SHP77 treated with DMSO at 0.1 percent for 48 hours (cell line): ENCODE data around the gene MGAT4C.
"Not testable (repeated sequence)": the region's sequence is repeated elsewhere in the genome, so short reads cannot be mapped to it uniquely, and the experiment has no call there.

Experiments
- DNase-seq: peaks from one replicate; lab custom pipeline; 2025; lab: John Stamatoyannopoulos, UW

MGAT4C gene

DNA sequence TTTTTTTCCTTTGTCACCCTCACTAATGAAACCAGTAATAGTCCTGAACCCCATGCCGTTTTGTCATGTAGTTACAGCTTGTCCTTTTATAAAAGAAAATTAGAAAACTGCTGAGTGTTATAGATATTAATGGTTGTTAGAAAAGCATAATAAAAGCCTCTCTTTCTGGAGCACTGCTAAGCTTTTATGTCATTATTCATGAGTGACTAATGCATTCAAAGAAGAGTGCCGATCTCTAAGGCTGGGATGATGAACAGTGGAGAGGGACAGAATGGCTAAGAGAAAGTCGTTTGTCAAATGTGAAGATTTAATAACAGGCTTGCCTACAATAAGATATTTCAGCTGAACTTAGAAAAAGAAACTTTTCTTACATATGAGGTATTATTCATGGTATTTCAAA lies 121.6 kb downstream of the MGAT4C start:
- DNase-seq = no peak

DNA sequence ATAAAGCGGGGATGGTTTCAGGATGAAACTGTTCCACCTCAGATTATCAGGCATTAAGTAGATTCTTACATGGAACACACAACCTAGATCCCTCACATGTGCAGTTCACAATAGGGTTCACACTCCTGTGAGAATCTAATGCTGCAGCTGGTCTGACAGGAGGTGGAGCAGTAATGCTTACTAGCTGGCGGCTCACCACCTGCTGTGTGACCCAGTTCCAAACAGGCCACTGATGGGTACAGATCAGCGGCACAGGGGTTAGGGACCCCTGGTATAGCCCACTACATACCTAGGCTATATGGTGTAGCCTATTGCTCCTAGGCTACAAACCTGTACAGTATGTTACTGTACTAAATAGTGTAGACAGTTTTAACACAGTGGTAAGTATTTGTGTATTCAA lies 129.3 kb downstream of the MGAT4C start:
- DNase-seq = not testable (repeated sequence)

DNA sequence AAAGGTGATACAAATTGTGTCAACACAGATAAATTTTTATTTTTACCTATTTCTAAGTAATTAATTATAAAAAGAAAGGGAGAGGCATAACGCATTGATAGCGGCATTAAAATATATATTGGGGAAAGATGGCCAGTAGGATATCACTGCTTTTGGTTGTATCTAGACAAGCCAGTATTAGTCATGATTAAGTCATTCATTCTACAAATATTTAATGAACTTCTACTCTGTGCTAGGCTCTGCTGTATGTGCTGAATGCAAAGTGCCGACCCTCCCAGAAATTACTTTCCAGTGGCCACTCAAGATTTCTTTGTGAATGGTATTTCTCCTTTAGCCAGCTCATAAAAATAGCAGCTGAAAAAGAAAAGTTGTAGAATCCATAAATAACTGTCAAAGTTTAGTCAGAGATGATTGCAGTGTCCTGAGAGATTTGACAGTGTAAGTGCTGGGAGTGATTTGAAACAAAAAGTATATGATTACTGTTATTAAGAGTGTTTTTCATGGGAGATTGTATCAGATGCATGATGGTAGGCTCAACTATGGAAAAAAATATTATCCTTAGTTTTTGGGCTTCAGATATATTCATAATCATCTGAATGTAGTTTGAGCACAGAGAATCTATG lies 133.2 kb downstream of the MGAT4C start:
- no peak for DNase-seq

DNA sequence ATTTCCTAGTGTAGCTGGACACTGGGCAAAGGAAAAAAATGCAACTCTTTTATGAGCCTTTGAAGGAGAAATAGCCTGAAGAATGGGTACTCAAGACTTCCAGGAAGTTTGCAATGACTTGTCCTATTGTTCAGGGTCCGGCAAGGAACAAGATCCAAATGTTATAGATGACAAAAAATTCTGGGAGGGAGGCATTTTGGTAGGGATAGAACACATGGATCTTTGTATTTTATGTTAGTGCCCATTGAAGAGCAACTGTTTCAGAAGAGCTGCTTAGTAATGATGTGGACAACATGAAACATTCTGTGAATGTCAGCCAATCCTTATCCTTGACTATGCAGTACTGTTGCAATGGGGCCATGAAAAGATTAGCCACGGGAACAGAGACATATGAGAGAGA lies 138.0 kb downstream of the MGAT4C start:
- no peak for DNase-seq

DNA sequence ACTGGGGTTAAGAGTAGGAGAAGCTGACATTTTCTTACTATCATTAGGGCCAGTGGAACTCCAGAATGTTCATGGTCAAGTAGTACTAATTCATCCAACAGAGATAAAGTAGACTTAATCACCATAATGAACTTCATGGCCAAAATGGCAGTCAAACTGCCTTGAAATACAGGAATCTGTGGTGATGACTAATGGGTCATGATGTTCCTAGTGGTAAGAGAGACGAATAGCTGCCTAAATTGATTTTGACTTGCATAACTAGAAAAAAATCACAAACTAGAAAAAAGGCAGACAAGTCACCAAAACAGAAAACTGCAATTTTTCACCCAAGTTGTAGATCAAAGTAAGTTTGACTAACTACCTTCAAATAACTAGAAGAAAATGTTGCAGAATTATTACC lies 138.5 kb downstream of the MGAT4C start:
- no peak for DNase-seq

DNA sequence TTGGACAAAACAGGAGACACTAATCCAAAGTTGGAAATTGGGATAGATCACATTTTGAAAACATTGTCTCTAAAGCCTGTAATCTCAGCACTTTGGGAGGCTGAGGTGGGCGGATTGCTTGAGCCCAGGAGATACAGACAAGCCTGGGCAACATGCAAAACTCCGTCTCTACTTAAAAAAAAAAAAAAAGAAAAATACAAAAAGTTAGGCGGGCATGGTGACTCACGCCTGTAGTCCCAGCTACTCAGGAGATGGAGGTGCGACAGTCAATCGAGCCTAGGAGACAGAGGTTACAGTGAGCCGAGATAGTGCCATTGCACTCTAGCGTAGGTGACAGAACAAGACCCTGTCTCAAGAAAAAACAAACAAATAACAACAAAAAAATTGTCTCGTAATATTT lies 152.1 kb downstream of the MGAT4C start:
- no peak for DNase-seq

DNA sequence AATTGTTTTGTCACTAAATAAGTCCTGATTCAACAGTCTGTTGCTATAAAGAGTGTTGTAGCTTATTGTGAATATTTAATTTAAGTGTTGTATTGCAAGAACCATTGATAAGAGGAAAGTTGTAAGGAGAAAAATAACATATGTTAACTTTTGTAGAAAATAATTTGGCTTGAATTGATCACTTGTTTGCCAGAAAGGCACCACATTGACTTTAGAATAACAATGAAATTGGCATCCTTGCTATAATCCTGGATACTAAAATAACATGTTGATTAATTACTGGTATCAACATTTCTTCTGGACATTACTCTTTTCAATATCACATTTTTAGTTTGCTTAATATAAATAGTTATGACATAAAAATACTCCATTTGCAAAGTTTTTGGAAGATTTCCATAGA lies 159.0 kb downstream of the MGAT4C start:
- DNase-seq = no peak

DNA sequence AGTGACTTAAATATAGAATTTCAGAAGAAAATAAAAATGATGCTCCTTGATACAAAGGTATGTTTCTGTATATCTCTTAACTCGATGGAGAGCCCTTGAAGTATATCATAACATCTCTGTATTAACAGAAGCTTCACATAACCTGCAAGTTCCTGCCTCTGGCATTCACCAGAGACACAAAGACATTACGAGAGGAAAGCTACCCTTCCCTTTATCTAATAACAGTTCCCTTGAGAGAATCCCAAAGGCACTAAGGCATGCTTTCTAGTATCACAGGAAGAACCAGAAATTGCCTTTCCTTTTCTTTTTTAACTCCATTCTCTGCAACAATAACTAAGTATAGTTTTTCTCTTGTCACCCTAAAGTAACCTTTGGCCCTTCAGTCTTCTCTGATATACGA lies 164.5 kb downstream of the MGAT4C start:
- DNase-seq = no peak

DNA sequence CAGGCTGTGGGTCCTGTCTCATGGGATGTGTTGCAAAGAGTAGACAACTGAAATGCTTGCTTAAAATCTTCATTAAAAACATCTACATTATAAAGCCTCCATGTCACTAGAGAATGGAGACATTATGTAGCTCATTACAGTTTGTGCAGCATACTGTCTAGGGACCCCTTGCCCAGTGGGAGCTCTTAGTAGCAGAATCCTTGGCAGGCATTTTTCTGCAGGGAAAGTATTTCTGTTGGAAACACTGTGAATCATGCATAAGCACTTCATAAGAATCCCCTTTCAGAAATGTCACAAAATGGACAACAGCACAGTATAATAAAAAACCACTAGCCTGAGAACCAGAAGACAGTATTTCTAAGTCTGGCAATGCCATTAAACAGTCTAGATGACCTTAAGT lies 174.3 kb downstream of the MGAT4C start:
- DNase-seq = no peak

DNA sequence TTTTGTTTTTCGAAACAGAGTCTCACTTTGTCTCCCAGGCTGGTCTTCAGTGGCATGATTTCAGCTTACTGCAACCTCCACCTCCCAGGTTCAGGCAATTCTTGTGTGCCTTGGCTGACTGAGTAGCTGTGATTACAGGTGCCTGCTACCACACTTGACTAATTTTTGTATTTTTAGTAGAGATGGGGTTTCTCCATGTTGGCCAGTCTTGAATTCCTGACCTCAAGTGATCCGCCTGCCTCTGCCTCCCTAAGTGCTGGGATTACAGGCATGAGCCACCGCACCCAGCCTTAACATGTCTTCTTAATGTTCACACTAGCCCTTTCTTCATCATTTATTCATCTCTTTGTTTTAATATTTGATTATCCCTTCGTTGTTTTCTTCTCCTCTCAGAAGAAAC lies 197.1 kb downstream of the MGAT4C start:
- DNase-seq = not testable (repeated sequence)

DNA sequence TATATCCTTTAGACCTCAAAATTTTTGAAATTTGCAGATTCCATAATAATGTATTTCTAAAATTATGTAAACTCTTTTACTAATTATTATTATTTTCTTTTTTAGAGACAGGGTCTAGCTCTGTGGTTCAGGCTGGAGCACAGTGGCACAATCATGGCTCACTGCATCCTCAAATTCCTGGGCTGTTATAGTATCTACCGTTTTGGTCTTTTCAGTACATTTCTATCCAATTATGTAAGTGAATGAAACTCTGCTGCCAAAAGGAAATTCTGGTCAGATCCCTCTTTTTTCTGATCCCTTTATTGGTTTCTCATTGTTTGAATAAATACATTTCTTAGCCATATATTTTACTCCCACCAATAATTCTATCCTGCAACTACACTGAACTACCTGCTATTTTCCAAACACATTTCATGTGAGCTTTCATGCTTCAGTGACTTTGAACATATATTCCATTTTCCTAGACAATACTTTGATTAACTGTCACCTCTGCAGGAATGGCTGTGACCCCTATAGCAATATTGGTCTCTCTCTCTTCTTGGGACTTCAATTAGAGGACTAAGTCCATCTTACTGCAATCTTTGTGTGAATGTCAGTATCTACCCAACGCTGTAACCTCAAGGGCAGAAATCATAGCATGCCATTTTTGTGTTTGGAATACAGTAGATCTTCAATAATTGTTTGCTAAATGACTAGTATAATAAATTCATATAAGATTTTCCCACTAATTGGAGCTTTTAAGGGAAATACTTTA lies 198.9 kb downstream of the MGAT4C start:
- no peak for DNase-seq

DNA sequence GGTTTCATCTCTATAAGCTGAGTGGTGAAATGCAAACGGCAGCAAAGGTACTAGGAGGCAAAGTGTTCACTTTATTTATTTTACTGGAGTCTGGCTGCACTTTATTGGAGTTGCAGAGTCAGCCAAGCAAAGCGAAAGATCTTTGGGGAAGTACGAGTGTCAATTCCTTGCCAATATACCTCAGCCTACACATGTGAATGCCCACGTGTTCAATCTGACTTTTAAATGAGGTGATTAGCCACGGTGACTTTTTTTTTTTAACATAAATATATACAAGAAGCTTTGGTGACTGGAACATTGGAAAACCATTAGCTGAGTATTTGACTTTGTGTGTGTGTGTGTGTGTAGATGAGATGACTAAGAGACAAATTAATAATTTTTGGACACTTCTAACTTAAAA lies 203.3 kb downstream of the MGAT4C start:
- no peak for DNase-seq

DNA sequence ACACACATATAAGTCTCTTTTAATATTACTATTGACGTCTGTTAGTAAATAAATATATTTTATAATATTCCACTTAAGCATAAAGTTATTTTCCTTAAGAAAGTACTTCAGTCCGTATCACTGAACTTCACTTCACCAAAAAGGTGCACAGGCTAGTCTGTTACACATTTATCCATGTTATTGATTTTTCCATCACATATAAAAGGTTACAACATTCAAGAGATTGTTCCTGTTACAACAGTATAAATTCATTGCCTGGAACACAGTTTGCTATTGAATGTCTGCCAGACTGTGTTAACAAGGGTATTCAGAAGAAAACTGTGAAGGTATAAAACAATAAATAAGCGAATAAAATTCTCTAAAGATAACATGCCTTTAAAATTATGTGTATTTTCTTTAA lies 206.2 kb downstream of the MGAT4C start:
- DNase-seq = no peak

DNA sequence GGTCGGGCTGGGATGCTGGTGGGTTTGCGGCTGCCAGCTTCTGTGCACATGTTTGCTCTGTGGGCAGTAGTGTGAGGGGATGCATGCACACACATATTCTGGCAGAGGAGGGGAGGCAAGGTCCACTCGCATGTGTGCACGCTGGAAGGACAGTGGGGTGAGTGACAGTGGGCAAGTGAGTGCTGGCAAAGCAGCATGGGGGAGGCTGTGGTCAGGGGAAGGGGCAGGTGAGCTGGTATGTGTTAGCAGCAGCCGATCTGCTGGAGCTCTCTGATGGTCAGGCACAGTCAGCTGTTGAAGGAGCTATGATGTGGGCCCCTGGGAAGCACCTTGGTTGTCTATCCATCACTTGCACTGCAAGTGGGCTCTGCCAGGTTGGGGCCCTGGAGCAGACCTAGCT lies 211.8 kb downstream of the MGAT4C start:
- DNase-seq = no peak

DNA sequence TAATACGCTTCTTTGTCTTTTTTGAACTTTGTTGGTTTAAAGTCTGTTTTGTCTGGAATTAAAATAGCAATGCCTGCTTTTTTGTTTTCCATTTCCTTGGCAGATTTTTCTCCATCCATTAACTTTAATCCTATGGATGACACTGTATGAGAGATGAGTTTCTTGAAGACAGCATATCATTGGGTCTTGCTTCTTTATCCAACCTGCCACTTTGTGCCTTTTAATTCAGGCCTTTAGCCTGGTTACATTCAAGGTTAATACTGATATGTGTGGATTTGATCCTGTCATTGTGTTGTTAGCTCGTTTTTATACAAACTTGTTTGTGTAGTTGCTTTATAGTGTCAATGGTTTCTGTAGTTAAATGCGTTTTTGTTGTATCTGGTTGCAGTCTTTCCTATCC lies 214.1 kb downstream of the MGAT4C start:
- no peak for DNase-seq

DNA sequence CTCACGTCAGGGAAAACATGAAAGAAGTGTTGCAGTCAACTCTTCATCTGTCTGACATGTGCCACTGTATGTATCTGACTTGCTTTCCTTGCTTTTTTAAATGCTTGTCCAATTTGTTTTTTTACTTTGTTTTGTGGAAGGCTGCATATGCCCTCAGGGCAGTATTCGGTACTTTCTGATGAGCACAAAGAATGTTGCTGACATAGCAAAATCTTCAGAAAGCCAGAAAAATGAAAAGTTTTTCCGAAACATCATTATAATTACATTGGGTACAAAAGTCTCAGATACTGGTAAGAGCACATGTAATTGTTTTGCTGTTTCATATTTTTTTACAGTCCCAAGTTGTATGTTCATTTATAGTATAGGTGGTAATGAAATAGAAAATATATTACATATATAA lies 237.8 kb downstream of the MGAT4C start:
- DNase-seq = no peak

DNA sequence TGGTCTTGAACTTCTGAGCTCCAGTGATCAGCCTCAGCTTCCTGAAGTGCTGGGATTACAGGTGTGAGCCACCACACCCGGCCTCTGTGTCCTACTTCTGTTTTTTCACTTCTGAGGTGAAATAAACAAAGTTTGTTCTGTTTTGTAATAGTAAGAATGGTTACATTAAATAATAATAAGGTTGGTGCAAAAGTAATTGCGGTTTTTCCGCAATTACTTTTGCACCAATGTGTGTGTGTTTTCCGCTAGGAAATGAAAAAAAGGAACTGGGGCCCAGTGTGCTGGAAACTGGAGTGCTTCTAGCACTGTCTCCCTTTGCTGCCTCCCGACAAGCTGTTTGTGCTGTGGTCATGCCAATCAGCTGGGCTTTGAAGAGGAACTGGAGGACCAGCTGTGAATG lies 241.2 kb downstream of the MGAT4C start:
- DNase-seq = no peak

DNA sequence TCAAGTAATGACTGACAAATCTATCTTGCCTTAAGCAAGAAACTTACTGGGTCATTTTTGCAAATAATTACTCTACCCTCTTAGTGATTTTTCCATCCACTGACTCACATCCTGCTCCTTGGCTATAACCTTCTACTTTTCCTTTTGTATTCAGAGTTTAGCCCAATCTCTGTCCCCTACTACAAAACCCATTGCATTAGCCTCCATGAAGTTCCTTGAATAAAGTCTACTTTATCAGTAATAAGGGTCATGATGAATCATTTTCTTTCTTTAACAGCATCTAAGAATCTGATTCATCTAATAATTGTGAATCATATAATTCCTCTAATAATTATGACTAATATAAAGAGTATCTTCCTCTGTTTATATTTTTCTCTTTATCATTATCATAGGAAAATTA lies 249.5 kb downstream of the MGAT4C start:
- DNase-seq = no peak

DNA sequence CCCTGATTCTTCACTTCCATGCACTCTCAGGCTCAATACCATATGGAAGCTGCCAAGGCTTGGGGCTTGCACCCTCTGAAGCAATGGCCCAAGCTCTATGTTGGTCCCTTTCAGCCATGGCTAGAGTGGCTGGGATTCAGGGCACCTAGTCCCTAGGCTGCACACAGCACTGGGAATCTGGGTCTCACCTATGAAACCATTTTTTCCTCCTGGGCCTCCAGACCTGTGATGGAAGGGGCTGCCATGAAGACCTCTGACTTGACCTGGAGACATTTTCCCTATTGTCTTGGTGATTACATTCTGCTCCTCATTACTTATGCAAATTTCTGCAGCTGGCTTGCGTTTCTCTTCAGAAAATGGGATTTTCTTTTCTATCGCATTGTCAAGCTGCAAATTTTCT lies 258.1 kb downstream of the MGAT4C start:
- no peak for DNase-seq

DNA sequence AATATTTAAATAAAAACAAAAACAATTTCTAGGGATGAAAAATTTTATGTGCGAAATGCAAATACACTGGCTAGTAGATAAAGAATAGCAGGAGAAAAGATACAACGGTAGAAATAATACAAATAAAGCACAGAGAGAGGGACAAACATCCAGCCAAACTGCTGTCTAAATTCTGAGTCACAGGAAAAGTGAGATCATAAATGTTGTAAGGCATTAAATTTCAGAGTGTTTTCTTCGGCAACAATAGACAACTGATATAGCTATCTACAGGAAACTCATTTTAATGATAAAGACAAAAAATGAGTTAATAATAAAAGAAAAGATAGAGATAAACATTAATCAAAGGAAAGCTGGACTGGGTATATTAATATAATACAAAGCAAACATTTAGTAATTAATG lies 259.9 kb downstream of the MGAT4C start:
- no peak for DNase-seq

DNA sequence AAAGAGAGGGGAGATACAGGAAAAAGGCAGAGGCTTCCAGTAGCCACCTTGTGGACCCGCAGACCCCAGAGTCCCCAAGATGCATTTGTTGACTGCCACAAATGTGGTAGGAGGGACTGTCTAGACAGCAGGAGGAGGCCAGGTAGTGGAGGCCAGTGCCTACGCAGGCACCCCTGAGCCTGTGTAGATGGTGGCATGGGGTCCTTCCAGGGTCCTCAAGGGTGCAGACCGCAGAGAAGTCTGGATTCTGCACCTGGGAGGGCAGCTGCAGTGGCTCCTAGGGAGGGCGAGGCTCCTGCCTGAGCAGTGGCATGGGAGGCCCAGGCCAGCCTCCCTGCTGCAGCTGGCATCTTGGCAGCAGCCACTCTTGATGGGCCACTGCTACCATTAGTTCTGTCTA lies 262.4 kb downstream of the MGAT4C start:
- no peak for DNase-seq

DNA sequence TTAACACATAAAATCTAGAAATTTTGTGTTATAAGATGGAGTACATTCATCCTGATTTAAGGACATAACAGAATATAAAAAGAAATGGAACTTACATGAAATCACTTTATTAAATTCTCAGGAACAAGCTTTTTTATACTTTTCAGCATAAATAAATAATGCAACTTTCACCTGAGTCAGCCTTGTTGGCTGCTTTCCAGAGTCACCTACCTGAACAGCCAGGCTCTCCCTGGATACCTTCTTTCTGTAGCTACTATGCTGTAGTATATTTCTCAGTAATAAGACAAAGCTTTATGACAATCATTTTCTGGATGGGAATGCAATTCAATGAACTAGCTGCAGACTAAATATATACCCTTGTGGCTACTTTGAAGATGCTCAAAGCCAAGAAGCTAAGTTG lies 270.2 kb downstream of the MGAT4C start:
- DNase-seq = no peak

DNA sequence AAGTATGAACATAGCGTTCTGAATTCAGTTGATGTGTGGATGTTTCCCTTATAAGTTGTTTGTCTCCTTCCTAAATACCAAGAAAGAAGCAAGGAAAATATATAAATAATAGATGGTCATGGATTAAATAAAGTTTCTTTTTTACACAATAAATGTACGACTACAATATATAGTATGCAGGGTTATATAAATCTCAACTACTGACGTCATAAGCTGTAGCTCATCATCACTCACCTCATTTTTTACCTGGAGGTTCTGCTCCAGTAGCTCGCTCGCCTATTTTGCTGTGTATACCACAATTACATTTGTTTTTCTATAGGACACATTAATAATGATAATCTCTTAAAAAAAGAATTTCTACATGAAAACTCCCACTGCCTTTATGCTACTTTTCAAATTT lies 272.6 kb downstream of the MGAT4C start:
- DNase-seq = no peak

DNA sequence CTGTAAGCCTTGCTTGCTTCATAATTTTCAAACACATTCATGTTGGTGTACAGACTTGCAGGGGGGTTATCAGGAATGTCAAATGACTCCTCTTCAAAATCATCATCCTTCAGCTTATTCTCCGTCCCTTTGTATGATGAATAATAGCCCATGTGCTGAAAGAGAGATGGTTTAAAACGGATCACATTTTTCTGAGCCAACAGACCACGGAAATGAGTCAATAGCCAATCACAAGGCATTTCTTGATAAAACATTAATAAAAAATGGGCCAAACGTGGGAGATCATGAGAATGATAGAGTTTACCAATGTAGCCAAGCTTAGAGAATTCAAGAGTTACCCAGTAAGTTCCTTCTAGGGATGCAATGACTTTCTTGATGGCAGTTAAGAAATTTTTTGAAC lies 276.6 kb downstream of the MGAT4C start:
- DNase-seq = no peak
